ENCODE data around the gene VMO1.

Gene VMO1

GRCh38 chr17:4796552-4796920, 10.4 kb upstream of the VMO1 start:
- no peak for TF ChIP-seq CTCF (IDR thresholded peaks at IDR 0.05; ENCODE audit: low read depth, low read length)
- H3K4me3 ChIP-seq (ENCODE audit: low read depth, low read length): peak overlapping the region; percentile 98

- no peak overlapping the region for H3K4me3 ChIP-seq (ENCODE audit: low read depth, low read length)
- no peak for TF ChIP-seq CTCF (IDR thresholded peaks at IDR 0.05; ENCODE audit: low read depth, low read length)
Measured at GRCh38 chr17:4795168-4795567, 9.0 kb upstream of the VMO1 start.

- H3K4me3 ChIP-seq (ENCODE audit: low read depth, low read length): peak overlapping the region; percentile 62
- TF ChIP-seq CTCF (IDR thresholded peaks at IDR 0.05; ENCODE audit: low read depth, low read length): no peak
Measured at GRCh38 chr17:4790705-4791088, 4.5 kb upstream of the VMO1 start.

GRCh38 chr17:4789951-4790704, 4.0 kb upstream of the VMO1 start:
- TF ChIP-seq CTCF (IDR thresholded peaks at IDR 0.05; ENCODE audit: low read depth, low read length): peak; percentile 78
- H3K4me3 ChIP-seq (ENCODE audit: low read depth, low read length): peak overlapping the region; percentile 62

GRCh38 chr17:4789701-4789950, 3.5 kb upstream of the VMO1 start:
- TF ChIP-seq CTCF (IDR thresholded peaks at IDR 0.05; ENCODE audit: low read depth, low read length): no peak
- peak overlapping the region; percentile 62 for H3K4me3 ChIP-seq (ENCODE audit: low read depth, low read length)

- peak within 1 kb of the TSS; percentile 62 for H3K4me3 ChIP-seq (ENCODE audit: low read depth, low read length)
- TF ChIP-seq CTCF (IDR thresholded peaks at IDR 0.05; ENCODE audit: low read depth, low read length): no peak
Measured at GRCh38 chr17:4788807-4789700, 2.9 kb upstream of the VMO1 start, which contains the start of gene GLTPD2. GLTPD2 (plus strand) TSS chr17:4788964; CDS start chr17:4789012, 48 bp downstream.

Data from WI38 (cell line).